D721Med (cell line): ENCODE data around the gene ZNHIT6.

Source experiments
- DNase-seq: peaks from one replicate; pipeline ENCODE4 v3.0.0; 2011; ENCODE audit warnings: low spot score; ENCODE audit not compliant: insufficient read length
- FAIRE-seq: peaks from 2 replicates; lab custom pipeline; 2011; peaks lifted over from hg19 to GRCh38; lab: Jason Lieb, UNC
- TF ChIP-seq, protein P1 (sequence below): IDR thresholded peaks from 2 replicates; pipeline ENCODE4 v1.5.1; 2012; ENCODE audit warnings: mild to moderate bottlenecking, control low read depth; ENCODE audit not compliant: insufficient read depth; ENCODE audit errors: missing control alignments

The ZNHIT6 gene

DNA sequence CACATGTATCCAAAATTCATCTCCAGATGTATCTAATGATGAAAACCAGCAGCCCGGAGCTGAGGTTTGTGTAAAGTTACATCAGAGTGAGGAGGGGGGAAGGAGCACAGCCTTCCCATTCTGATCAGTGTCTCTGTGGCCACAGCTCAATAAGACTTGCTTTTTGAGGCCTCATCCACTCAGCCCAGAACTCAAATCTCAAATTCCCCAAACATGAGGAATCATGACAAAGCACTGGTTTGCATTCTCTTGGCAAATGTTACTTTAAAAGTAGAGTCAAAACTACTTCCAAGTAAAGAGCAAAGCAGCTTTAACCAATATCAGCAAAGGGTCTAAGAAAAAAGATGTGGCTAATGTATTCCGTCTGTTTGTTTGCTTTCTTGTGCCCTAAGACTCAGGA, 96.8 kb downstream of the ZNHIT6 start:
- DNase-seq (no peak), FAIRE-seq (no peak)
- TF ChIP-seq, protein P1, sequence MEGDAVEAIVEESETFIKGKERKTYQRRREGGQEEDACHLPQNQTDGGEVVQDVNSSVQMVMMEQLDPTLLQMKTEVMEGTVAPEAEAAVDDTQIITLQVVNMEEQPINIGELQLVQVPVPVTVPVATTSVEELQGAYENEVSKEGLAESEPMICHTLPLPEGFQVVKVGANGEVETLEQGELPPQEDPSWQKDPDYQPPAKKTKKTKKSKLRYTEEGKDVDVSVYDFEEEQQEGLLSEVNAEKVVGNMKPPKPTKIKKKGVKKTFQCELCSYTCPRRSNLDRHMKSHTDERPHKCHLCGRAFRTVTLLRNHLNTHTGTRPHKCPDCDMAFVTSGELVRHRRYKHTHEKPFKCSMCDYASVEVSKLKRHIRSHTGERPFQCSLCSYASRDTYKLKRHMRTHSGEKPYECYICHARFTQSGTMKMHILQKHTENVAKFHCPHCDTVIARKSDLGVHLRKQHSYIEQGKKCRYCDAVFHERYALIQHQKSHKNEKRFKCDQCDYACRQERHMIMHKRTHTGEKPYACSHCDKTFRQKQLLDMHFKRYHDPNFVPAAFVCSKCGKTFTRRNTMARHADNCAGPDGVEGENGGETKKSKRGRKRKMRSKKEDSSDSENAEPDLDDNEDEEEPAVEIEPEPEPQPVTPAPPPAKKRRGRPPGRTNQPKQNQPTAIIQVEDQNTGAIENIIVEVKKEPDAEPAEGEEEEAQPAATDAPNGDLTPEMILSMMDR, result no peak

DNA sequence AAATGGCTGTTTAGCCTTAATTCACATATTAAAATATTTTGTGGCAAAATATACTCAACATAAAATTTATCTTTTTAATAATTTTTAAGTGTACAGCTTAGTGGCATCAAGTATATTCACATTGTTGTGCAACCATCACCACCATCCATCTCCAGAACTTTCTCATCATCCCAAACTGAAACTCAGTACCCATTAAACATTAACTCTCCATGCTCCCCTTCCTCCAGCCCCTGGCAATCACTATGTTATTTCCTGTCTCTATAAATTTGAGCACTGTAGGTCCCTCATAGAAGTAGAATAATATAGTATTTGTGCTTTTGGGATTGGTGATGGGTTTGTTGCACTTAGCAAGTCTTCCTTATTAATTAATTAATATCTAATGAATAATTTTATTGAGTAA, 98.3 kb downstream of the ZNHIT6 start:
- no peak for DNase-seq
- no peak for FAIRE-seq
- TF ChIP-seq, protein P1, result no peak

DNA sequence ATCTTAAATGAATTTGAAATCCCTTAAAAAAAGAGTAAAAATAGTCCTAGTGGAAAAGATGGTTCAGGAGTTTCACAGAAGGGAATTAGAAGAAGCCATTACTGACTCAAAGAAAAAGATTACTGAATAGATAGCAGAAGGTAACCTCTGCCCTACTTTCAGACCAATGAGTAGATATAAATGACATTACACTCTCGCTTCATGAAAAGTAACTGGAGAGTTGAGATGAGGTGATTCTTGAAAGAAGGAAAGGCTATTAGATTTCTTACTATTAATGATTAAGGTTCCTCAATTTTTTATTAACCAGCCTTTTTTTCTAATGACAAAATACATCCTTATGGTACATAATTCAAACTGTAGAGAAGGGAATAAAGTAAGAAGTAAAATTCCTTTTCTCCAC, 99.4 kb downstream of the ZNHIT6 start:
- TF ChIP-seq, protein P1, result no peak
- DNase-seq, result no peak
- FAIRE-seq, result no peak

DNA sequence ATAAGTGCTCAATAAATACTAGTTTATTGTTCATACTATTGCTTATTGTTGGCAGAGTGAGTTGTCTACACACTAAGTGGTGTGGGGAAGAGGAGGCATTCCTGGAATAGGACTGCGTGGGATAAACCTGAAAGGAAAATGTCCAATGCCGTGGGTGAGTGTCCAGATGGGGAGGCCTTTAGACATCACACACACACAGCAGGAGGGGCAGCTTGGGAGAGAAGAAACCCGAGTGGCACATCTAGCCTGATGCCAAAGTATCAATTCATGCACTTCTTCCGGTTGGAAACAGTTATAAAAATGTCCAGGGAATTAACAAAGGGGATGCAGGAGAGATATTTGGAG, 100.3 kb downstream of the ZNHIT6 start:
- DNase-seq, result no peak
- no peak for FAIRE-seq
- TF ChIP-seq, protein P1, result no peak

DNA sequence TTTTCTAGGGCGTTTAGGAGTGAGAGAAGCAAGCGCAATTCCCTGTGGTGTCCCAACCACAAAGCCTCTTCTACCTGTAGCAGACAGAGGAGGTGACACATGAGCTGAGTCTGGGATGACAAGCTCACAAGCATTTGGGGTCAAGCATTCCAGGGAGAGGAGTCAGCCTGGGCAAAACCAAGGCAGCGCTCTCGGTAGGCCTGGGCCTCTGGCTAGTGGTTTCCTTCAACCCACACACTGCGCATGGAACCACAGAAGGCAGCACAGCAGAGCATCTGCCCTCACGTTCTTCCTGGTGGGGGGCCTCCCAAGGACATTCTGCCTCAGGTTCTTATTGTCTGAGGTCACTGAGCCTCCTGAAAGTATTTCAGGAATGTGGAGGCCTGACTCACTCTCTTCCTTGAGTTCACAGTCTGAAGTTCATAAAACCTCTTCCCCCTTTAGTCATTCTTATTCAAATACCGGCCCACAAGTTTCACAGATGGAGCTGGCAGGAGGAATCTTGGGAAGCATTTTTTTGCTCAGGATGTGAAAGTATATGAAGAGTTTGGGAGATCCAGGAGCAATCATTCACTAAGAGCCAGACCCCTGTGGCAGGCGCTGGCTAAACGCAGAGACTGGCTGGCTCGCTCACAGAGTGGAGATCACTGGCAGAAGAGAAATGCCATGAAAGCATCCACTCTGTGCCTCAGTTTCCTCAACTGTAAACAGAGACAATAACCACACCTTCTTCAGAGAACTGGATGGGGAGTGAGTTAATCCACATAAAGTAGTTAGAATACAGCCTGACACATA, 100.9 kb downstream of the ZNHIT6 start:
- TF ChIP-seq, protein P1, result no peak
- DNase-seq, result no peak
- no peak for FAIRE-seq

DNA sequence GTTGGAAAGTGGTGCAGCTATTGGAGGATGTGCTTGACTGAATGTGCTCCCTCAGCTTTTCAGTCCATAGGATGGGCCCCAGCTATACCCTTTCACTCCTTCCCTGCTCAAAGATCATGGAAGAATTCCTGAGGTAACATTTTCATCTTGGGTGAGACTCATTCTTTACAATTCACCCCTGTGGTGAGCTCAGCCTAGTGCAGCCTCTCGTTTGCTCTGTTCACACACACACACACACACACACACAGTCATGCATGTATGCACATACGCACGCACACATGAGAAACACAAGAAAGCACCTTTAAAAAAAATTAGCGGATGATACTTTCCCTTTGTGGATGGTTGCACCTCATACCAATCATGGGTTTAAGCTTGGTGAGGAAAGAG, 101.8 kb downstream of the ZNHIT6 start:
- no peak for DNase-seq
- no peak for FAIRE-seq
- TF ChIP-seq, protein P1, result no peak

DNA sequence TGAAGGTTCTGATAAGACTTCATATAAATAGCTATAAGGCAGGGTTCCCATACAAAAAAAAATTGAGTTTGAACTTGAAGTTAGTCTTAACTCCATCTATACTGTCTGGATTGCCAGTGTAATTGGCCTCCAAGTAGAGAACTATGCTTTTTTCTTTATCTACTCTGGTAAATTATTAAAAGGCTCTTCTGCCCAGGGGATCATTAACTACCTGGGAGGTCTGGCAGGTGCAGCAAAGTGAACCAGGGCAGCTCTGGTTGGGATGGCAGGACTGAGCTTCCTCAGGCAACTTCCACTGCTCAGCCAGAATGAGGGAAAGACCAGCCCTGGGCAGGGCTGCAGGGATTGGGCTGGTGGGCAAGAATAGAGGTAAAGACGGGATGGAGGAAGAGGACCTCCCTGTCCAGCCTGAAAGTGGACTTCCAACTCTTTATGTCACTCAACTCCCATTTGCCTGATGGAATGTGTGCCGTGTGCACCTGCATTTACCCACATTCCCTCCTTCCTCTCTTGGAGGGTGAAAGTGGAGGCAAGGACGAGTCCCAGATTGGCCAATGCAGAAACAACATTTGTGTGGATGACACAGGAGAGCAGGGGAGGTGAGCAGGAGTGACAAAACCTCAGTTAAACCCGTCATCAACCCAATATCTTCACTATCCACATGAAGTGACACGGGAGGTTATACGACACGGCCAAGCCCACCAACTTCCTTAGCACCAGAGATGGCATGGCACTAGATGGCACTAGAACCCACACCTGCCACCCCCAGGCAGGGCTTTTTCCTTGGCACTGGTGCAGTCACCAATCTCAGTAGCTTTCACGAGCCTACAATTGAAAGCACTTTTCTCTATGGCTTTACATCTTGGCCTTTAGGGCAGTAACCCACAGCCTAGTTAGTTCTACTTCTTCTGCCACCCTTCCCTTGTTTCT, 102.5 kb downstream of the ZNHIT6 start:
- TF ChIP-seq, protein P1, result peak; percentile 13
- no peak for FAIRE-seq
- no peak for DNase-seq
